ENCODE measurements around the gene ROBO4. TPM values are rescaled to one million over a fixed set of nuclear protein-coding genes. Genes with fewer than 3 reads are reported as not detected.

The ROBO4 gene
- total and polyA plus RNA-seq, 2 of the 13 experiments (the other 11 are each of a cell fraction or from before 2014, with no cell fraction given), result 0.07 to 1.1 TPM

DNA sequence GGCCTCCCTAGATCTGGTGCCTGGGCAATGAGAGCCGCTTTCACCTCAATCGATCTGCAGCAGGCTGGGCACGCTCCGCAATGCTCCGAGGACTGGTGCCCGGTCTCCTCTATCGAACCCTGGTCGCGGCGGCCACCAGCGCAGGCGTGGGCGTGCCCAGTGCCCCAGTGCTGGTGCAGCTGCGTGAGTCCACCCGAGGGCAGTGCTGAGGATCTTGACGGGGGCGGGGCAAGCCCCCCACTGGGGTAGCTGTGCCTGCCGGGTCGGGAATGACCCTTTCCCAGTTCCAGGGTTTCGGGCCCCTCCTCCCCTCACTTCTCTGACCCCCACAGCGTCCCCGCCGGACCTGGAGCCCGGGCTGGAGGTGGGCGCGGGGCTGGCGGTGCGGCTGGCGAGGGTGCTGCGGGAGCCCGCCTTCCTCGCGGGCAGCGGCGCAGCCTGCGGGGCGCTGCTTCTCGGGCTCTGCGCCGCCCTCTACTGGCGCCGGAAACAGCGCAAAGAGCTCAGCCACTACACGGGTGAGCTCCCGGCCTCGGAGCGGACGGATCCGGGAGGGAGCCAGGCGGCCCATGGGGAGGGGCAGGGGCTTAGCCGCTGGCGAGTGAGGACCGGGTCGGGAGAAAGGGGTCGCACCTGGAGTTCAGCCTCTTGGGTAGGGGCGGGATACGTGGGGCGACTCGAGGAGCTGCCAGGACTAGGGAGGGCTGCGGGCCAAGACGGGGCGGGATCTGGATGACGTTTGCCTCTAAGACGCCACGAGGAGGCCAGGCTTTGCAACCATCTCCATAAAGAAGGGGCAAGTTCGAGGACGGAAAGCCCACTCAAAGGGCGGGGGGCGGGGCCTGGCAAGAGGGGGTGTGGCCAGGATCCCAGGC lies 21.5 kb downstream of the ROBO4 start (continued):
- TF ChIP-seq HIC2 (CRISPR knock-in tag; IDR thresholded peaks at IDR 0.05; ENCODE audit: low read depth) (peak; percentile 52), GABPB1 (CRISPR knock-in tag; IDR thresholded peaks at IDR 0.05) (peak; percentile 88), MXD4 (CRISPR knock-in tag; IDR thresholded peaks at IDR 0.05) (0 out of 2 replicates have a peak, but pooled peaks have one; percentile 18), AHR (CRISPR knock-in tag; IDR thresholded peaks at IDR 0.05) (0 out of 2 replicates have a peak, but pooled peaks have one; percentile 42), DNMT1 (CRISPR knock-in tag; IDR thresholded peaks at IDR 0.05) (peak; percentile 73; the same call in 1 of the 2 replicates), ERF (CRISPR knock-in tag; IDR thresholded peaks at IDR 0.05) (peak; percentile 81), CREM (IDR thresholded peaks at IDR 0.05) (no peak), CREM (CRISPR knock-in tag; IDR thresholded peaks at IDR 0.05) (no peak), ZNF232 (CRISPR knock-in tag; IDR thresholded peaks at IDR 0.05; ENCODE audit: borderline replicate concordance) (peak; percentile 49; the same call in 1 of the 2 replicates), SP140L (CRISPR knock-in tag; IDR thresholded peaks at IDR 0.05; ENCODE audit: borderline replicate concordance) (no peak), RCOR2 (CRISPR knock-in tag; IDR thresholded peaks at IDR 0.05) (no peak), KLF13 (CRISPR knock-in tag; IDR thresholded peaks at IDR 0.05) (no peak), TAF1 (CRISPR knock-in tag; IDR thresholded peaks at IDR 0.05) (peak; percentile 39; the same call in 1 of the 2 replicates), ZNF878 (CRISPR knock-in tag; IDR thresholded peaks at IDR 0.05) (no peak), ARNT2 (CRISPR knock-in tag; IDR thresholded peaks at IDR 0.05; ENCODE audit: low read depth) (peak; percentile 49; the same call in 1 of the 2 replicates), AGO1 (IDR thresholded peaks at IDR 0.05; ENCODE audit: low read depth, low read length, poor library complexity, severe bottlenecking) (peak; percentile 54), CREB3 (CRISPR knock-in tag; IDR thresholded peaks at IDR 0.05) (no peak), CENPX (CRISPR knock-in tag; IDR thresholded peaks at IDR 0.05) (no peak), LRRFIP1 (CRISPR knock-in tag; conservative IDR thresholded peaks at IDR 0.05) (no peak), PHF5A (CRISPR knock-in tag; IDR thresholded peaks at IDR 0.05; ENCODE audit: low read depth, unreplicated experiment) (no peak), SALL2 (CRISPR knock-in tag; IDR thresholded peaks at IDR 0.05) (peak; percentile 33; the same call in 1 of the 2 replicates)
- TF ChIP-seq, protein P1, sequence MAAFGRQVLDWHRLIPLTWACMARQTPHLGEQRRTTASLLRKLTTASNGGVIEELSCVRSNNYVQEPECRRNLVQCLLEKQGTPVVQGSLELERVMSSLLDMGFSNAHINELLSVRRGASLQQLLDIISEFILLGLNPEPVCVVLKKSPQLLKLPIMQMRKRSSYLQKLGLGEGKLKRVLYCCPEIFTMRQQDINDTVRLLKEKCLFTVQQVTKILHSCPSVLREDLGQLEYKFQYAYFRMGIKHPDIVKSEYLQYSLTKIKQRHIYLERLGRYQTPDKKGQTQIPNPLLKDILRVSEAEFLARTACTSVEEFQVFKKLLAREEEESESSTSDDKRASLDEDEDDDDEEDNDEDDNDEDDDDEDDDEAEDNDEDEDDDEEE (CRISPR knock-in tag; IDR thresholded peaks at IDR 0.05), result peak; percentile 36; the same call in 1 of the 2 replicates
- TF ChIP-seq, protein P2, sequence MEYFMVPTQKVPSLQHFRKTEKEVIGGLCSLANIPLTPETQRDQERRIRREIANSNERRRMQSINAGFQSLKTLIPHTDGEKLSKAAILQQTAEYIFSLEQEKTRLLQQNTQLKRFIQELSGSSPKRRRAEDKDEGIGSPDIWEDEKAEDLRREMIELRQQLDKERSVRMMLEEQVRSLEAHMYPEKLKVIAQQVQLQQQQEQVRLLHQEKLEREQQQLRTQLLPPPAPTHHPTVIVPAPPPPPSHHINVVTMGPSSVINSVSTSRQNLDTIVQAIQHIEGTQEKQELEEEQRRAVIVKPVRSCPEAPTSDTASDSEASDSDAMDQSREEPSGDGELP (IDR thresholded peaks at IDR 0.05; ENCODE audit: borderline replicate concordance, low read depth), result peak; percentile 4; the same call in 1 of the 2 replicates

All from HepG2 (cell line).